Stomach (tissue), 9 donors: Measurements from ENCODE around the gene CHGA. TPM values are rescaled to one million over a fixed set of nuclear protein-coding genes. Genes with fewer than 3 reads are reported as not detected.
A peak's percentile ranks its signal among the peaks of the same experiment; 100 is the strongest.

Experiments used
- DNase-seq, 2 donors: peaks; one replicate each; pipeline versions ENCODE4 v3.0.0 to v3.0.0-alpha.2; 2013 to 2019
- H3K27ac ChIP-seq, 5 donors: fragments of 200-600 bp in 4 of 5; sonication (generic) in 4 of 5; one replicate each; pipeline ENCODE4 v1.5.1; 2013 to 2019; ENCODE audit warnings: mild to moderate bottlenecking in 1 of 5, moderate library complexity in 1 of 5
- H3K27me3 ChIP-seq, 3 donors: fragments of 200-600 bp; sonication (generic); one replicate each; pipeline ENCODE4 v1.5.1; 2017 to 2019; ENCODE audit warnings: mixed run types in 1 of 3
- H3K36me3 ChIP-seq, 4 donors: fragments of 200-600 bp; sonication (generic); 1 replicate in 3 of 4; 2 replicates in 1 of 4; pipeline ENCODE4 v1.5.1; 2016 to 2019
- H3K4me1 ChIP-seq, 4 donors: fragments of 200-600 bp; sonication (generic); one replicate each; pipeline ENCODE4 v1.5.1; 2016 to 2019
- H3K4me3 ChIP-seq, 4 donors: fragments of 200-600 bp; sonication (generic) in 3 of 4; one replicate each; pipeline ENCODE4 v1.5.1; 2016 to 2019; ENCODE audit warnings: mild to moderate bottlenecking in 1 of 4
- H3K9me3 ChIP-seq, 4 donors: fragments of 200-600 bp; sonication (generic); one replicate each; pipeline ENCODE4 v1.5.1; 2016 to 2019
- EP300 ChIP-seq: sonication (generic); formaldehyde crosslinking; IDR thresholded peaks from one replicate; pipeline ENCODE4 v1.6.1; 2017; ENCODE audit warnings: antibody characterized with exemption
- POLR2A ChIP-seq, 4 donors: fragments of 450-650 bp; IDR thresholded peaks; one replicate each; pipeline ENCODE4 v1.6.1; 2016; ENCODE audit warnings: antibody characterized with exemption in 4 of 4, control low read depth in 2 of 4, mild to moderate bottlenecking in 1 of 4, moderate library complexity in 1 of 4
- POLR2AphosphoS5 ChIP-seq, 3 donors: sonication (generic); formaldehyde crosslinking; IDR thresholded peaks; one replicate each; pipeline ENCODE4 v1.6.1; 2016; ENCODE audit warnings: antibody characterized with exemption in 3 of 3
- WGBS, 5 donors: extraction: QIAGEN DNeasy Blood & Tissue Kit in 3 of 5; methylation state at CpG; one replicate each; pipeline versions ENCODE4 v1.1.5 to v1.1.7; 2013 to 2018; 5-methylcytosine and 5-hydroxymethylcytosine counted together
- intact Hi-C: fragments of 100-400 bp; cut with DNase I; formaldehyde crosslinking; loops from one replicate; pipeline ENCODE4 v1.15.1; 2023; ENCODE audit warnings: low total_unique reads
- polyA plus RNA-seq, 3 donors: library from polyadenylated mRNA; stranded (reverse); fragments of 200-250 nt; gene quantifications; one replicate each; pipeline ENCODE4 v1.2.3, GENCODE V29; 2013
- total RNA-seq, 5 donors: library from RNA; depleted of rRNA; stranded (reverse); fragments of >200 nt; gene quantifications; one replicate each; pipeline versions ENCODE4 v1.1.0 to v1.2.3, GENCODE V29; 2014 to 2016
- TF ChIP-seq, protein P1 (sequence below), 7 experiments: fragments of 450-650 bp in 4 of 7; fragments of 200-600 bp in 3 of 7; sonication (generic) in 3 of 7; IDR thresholded peaks; one replicate each; pipeline ENCODE4 v1.5.1; 2016 to 2019; ENCODE audit warnings: antibody characterized with exemption in 7 of 7, control low read depth in 2 of 7, mild to moderate bottlenecking in 1 of 7
- donor health status: healthy with polysubstance abuse.
- donor health status: Bipolar disorder and iron deficiency.
- donor health status: healthy.

Gene CHGA
- total and polyA plus RNA-seq, 8 donors = 2.3 to 455 (median 132) TPM

DNA sequence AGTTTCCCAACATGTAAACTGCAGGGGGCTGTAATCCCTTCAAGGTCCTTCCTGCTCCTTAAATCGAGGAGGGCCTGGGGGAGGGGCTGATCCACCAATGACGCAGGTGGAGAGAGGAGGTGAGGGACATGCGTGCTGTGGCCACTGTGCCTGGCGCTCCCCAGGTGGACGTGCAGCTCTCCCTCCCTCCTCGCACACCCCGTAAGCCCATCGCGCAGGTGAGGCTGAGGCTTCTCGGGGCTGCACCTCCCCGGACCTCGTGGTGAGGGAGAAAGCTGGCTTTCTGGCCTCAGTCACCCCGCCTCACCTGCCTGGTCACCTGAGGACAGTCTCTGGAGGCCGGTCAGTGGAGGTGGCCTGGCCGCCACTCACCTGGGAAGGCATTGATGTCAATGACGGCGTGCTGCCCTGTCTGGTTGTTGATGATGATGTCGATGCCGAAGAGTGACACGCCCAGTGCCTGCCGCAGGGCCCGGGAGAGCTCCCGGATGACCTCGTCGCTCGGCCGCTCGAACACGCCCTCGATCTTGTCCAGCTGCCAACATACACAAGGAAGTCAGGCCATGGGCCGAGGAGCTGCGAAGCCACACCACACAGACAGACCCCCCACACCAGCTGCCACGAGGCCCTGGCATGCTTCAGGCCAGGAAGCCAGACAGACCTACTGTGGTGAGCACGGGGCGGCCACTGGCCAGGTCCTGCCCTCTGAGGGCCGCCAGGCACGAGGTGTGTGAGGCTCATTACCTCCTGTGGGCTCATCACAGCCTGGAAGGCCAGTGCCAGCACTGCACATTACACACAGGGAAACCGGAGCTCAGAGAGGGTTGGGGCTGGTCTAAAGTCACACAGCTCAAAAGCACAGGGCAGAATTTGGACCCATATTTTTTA is 23.3 kb downstream of the CHGA start:
- intact Hi-C loops = no loop called here
- Histone ChIP-seq H3K27ac (peak overlapping the region in 3 of 5 donors; percentile 33 to 39 (median 34)), H3K9me3 (no peaks in the 10 kb centered on the region), H3K4me1 (peaks cover 7 to 13% (median 13%) of the 10 kb centered on the region in 4 donors), H3K27me3 (no peaks in the 10 kb centered on the region), H3K36me3 (peaks cover 29 to 95% (median 88%) of the 10 kb centered on the region in 4 donors), H3K4me3 (no peak overlapping the region)
- no peak for TF ChIP-seq EP300
- TF ChIP-seq POLR2AphosphoS5 (IDR thresholded peaks at IDR 0.05) = peak in 1 of 3 donors; percentile 84
- WGBS, 5 donors = 39 to 58% (median 44%) methylated on average over 29 to 38 of the region's 38 CpGs
- DNase-seq = peak; percentile 88 to 91

DNA sequence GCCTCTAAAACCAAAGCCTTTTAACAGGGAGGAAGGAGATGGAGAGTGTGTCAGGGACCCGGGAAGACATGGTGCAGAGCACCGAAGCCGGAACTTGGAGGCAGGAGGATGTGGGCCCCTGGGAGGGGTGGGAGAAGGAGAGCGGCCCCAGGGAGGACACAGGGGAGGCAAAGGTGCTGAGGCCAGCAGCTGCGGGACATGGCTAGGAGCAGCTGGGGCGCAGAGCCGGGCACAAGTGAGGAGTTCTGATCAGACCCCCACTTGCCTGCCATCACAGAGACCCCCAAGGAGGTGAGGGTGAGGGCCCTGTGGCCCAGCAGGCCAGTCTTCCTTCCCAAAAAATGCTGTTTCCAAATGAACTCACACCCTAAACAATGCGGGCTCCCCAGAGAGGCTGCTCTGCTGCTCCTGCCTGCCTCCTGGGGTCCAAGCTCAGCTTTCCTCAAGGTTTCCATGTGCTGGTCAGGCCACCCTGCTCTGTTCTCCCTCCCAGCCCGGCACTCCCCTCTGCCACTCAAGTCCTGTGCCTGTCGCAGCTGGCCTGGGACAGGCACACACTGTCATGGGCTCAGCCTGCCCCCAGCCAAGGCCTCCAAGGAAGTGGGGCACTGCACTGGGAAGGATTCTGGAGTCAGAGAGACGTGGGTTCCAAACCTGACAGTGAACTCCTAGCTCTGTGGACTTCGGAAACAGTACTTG is 24.0 kb downstream of the CHGA start:
- DNase-seq = no peak
- Histone ChIP-seq H3K9me3 (no peaks in the 10 kb centered on the region), H3K27ac (peak overlapping the region in 2 of 5 donors; percentile 33 to 39), H3K36me3 (peaks cover 23 to 93% (median 84%) of the 10 kb centered on the region in 4 donors), H3K4me3 (no peak overlapping the region), H3K4me1 (peaks cover 7 to 21% (median 17%) of the 10 kb centered on the region in 4 donors), H3K27me3 (no peaks in the 10 kb centered on the region)
- 92 to 96% (median 94%) methylated on average over 11 to 12 of the region's 12 CpGs for whole genome bisulfite sequencing, 5 donors
- intact Hi-C loops = no loop called here
- TF ChIP-seq POLR2AphosphoS5 (IDR thresholded peaks at IDR 0.05) (no peak), POLR2A (IDR thresholded peaks at IDR 0.05) (no peak), EP300 (no peak)
- TF ChIP-seq, protein P1, sequence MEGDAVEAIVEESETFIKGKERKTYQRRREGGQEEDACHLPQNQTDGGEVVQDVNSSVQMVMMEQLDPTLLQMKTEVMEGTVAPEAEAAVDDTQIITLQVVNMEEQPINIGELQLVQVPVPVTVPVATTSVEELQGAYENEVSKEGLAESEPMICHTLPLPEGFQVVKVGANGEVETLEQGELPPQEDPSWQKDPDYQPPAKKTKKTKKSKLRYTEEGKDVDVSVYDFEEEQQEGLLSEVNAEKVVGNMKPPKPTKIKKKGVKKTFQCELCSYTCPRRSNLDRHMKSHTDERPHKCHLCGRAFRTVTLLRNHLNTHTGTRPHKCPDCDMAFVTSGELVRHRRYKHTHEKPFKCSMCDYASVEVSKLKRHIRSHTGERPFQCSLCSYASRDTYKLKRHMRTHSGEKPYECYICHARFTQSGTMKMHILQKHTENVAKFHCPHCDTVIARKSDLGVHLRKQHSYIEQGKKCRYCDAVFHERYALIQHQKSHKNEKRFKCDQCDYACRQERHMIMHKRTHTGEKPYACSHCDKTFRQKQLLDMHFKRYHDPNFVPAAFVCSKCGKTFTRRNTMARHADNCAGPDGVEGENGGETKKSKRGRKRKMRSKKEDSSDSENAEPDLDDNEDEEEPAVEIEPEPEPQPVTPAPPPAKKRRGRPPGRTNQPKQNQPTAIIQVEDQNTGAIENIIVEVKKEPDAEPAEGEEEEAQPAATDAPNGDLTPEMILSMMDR (IDR thresholded peaks at IDR 0.05) = no peak

DNA sequence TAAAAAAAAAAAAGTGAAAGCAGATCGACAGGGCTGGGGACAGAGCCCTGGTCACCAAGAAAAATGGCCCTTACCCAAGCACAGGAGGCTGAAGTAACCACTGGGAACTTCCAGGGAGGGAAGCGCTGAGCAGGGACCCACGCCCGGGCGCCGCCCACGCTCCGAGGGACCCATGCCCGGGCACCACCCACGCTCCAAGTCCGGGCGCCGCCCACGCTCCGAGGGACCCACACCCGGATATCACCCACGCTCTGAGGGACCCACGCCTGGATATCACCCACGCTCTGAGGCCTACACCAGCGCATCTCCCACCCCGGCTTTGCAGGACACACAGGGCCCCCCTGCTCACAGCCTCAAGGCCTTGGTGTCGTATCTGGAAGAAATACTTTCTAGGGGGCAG is 25.7 kb downstream of the CHGA start:
- TF ChIP-seq EP300 (no peak), POLR2AphosphoS5 (IDR thresholded peaks at IDR 0.05) (no peak), POLR2A (IDR thresholded peaks at IDR 0.05) (no peak)
- TF ChIP-seq, protein P1 (IDR thresholded peaks at IDR 0.05) = no peak
- Histone ChIP-seq H3K36me3 (peaks cover 12 to 89% (median 78%) of the 10 kb centered on the region in 4 donors), H3K4me3 (no peak overlapping the region), H3K9me3 (no peaks in the 10 kb centered on the region), H3K27me3 (no peaks in the 10 kb centered on the region), H3K27ac (no peak overlapping the region), H3K4me1 (peaks cover 7 to 25% (median 19%) of the 10 kb centered on the region in 4 donors)
- 81 to 94% (median 92%) methylated on average over 22 of the region's 22 CpGs for WGBS, 5 donors
- intact Hi-C loops = no loop called here
- DNase-seq = no peak

DNA sequence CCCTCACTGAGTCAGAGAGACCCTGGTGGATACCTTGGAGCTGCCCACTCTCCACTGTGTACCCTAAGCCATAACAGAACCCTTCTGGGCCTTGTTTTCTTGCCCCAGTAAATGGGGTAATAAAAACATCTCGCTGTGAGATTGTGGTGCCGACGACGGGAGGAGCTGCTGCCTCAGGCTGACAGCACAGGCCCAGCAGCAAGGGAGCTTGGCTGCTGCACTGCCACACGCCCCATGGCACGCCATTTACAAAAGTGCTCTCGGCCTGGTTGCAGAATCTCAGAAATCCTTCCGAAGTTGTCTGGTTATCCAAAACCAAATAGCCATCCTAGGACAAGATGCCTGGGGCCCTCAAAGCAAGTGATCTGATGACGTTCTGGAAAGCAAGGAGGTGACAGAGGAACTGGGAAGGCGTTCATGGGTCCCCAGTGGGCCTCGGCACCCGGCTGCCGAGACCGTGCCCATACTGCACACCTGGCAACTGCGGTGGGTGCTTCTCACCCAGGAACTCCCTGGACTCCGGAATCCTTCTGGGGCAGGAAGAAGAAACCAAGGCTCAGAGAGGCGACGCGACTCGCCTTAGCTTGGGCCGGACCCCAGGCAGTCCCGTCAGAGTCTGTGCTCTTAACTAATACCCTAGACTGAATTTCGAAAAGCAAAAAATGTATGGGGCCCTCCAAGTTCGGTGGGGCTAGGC is 26.7 kb downstream of the CHGA start:
- intact Hi-C loops = loop anchor here (10.0 kb wide), 1 partner anchor 185 kb away; no protein-coding TSS in a partner anchor
- no peak for DNase-seq
- H3K27ac ChIP-seq = no peak overlapping the region
- H3K27me3 ChIP-seq = no peaks in the 10 kb centered on the region
- H3K4me3 ChIP-seq = no peak overlapping the region
- no peaks in the 10 kb centered on the region for H3K9me3 ChIP-seq
- peaks cover 7 to 25% (median 19%) of the 10 kb centered on the region in 4 donors for H3K4me1 ChIP-seq
- no peak for TF ChIP-seq EP300
- TF ChIP-seq, protein P1 (IDR thresholded peaks at IDR 0.05) = no peak
- TF ChIP-seq POLR2AphosphoS5 (IDR thresholded peaks at IDR 0.05) = no peak
- no peak for TF ChIP-seq POLR2A (IDR thresholded peaks at IDR 0.05)
- peaks cover 12 to 88% (median 77%) of the 10 kb centered on the region in 4 donors for H3K36me3 ChIP-seq
- WGBS, 5 donors = 95 to 98% (median 96%) methylated on average over 22 to 24 of the region's 24 CpGs
